B cell (primary cell): ENCODE data around the gene MSH2. TPM values are rescaled to one million over a fixed set of nuclear protein-coding genes. Genes with fewer than 3 reads are reported as not detected.

ENCODE experiments used
- ATAC-seq: fragments of 200-7000 bp; cut with Tn5 transposase; one replicate; pipeline ENCODE4 v1.10.0; 2021; ENCODE audit warnings: low read depth, mild to moderate bottlenecking, moderate number of reproducible peaks, moderate library complexity
- CTCF ChIA-PET: fragments of 350-600 bp; sonication (Branson Sonifier 250); formaldehyde crosslinking; loops from one replicate; lab custom pipeline; 2021; ENCODE audit warnings: antibody characterized with exemption, inconsistent platforms; lab: Charles Lee
- POLR2A ChIA-PET: fragments of 350-600 bp; sonication (Branson Sonifier 250); formaldehyde crosslinking; loops from one replicate; lab custom pipeline; 2021; ENCODE audit warnings: antibody characterized with exemption; lab: Charles Lee
- DNase-seq: peaks from one replicate; pipeline ENCODE4 v3.0.0; 2013
- H2AFZ ChIP-seq: 2 replicates; pipeline ENCODE4 v1.6.1; 2012; ENCODE audit warnings: mild to moderate bottlenecking, low read depth, low read length; ENCODE audit not compliant: insufficient read depth, poor library complexity, severe bottlenecking
- H3K27ac ChIP-seq, 2 donors: 1 replicate in 1 of 2; 2 replicates in 1 of 2; pipeline ENCODE4 v1.5.1; 2012 to 2013; ENCODE audit warnings: low read length in 2 of 2, mild to moderate bottlenecking in 2 of 2, moderate library complexity in 1 of 2
- H3K27me3 ChIP-seq, 4 experiments: fragments of 200-600 bp in 1 of 4; sonication (generic) in 1 of 4; replicated peaks in 1 of 4; 1 replicate in 2 of 4; 2 replicates in 2 of 4; pipeline versions ENCODE4 v1.6.1 to v1.7.0; 2013 to 2016; ENCODE audit warnings: low read length in 3 of 4, mild to moderate bottlenecking in 2 of 4, mixed read lengths in 1 of 4, moderate library complexity in 1 of 4; ENCODE audit not compliant: insufficient read depth in 4 of 4, control insufficient read depth in 3 of 4; ENCODE audit errors: control extremely low read depth in 1 of 4
- H3K36me3 ChIP-seq, 2 experiments: replicated peaks in 1 of 2; 1 replicate in 1 of 2; 2 replicates in 1 of 2; pipeline versions ENCODE4 v1.6.1 to v1.7.1; 2013; ENCODE audit warnings: low read length in 1 of 2; ENCODE audit not compliant: insufficient read depth in 2 of 2, control insufficient read depth in 1 of 2; ENCODE audit errors: control extremely low read depth in 1 of 2, extremely low read depth in 1 of 2
- H3K4me1 ChIP-seq, 2 donors: fragments of 200-600 bp in 1 of 2; sonication (generic) in 1 of 2; 1 replicate in 1 of 2; 2 replicates in 1 of 2; pipeline versions ENCODE4 v1.5.1 to v1.6.1; 2013 to 2017; ENCODE audit warnings: low read length in 2 of 2; ENCODE audit not compliant: control insufficient read depth in 2 of 2, insufficient read depth in 2 of 2
- H3K4me2 ChIP-seq: replicated peaks from 2 replicates; pipeline ENCODE3; 2012; ENCODE audit warnings: mild to moderate bottlenecking, low read depth, low read length; ENCODE audit not compliant: poor library complexity, severe bottlenecking
- H3K4me3 ChIP-seq, 5 experiments: fragments of 200-600 bp in 1 of 5; sonication (generic) in 1 of 5; 1 replicate in 3 of 5; 2 replicates in 2 of 5; pipeline versions ENCODE4 v1.5.1 to v1.7.0; 2011 to 2016; ENCODE audit warnings: low read length in 4 of 5, mild to moderate bottlenecking in 4 of 5, low read depth in 2 of 5, control low read depth in 1 of 5, moderate library complexity in 1 of 5; ENCODE audit not compliant: insufficient read depth in 1 of 5; ENCODE audit errors: control extremely low read depth in 1 of 5, extremely low read depth in 1 of 5
- H3K79me2 ChIP-seq: fragments of 200-600 bp; sonication (generic); one replicate; pipeline ENCODE4 v1.6.0; 2016; ENCODE audit warnings: low read length; ENCODE audit not compliant: control insufficient read depth, insufficient read depth
- H3K9ac ChIP-seq: fragments of 200-600 bp; sonication (generic); 2 replicates; pipeline ENCODE4 v1.6.1; 2017; ENCODE audit warnings: mild to moderate bottlenecking, low read length, moderate library complexity
- H3K9me3 ChIP-seq, 3 donors: one replicate each; pipeline versions ENCODE4 v1.6.1 to v1.7.1; 2013; ENCODE audit warnings: low read length in 2 of 3; ENCODE audit not compliant: control insufficient read depth in 2 of 3, insufficient read depth in 1 of 3; ENCODE audit errors: control extremely low read depth in 1 of 3
- H4K20me1 ChIP-seq: 2 replicates; pipeline ENCODE4 v1.6.0; 2012; ENCODE audit warnings: mild to moderate bottlenecking, low read length; ENCODE audit not compliant: insufficient read depth, control insufficient read depth, poor library complexity, severe bottlenecking
- H3K27ac Mint-ChIP-seq: one replicate; pipeline ENCODE4 v1.8.0; 2021; ENCODE audit warnings: mixed read lengths
- H3K27me3 Mint-ChIP-seq: one replicate; pipeline ENCODE4 v1.8.0; 2021; ENCODE audit warnings: mixed read lengths
- H3K4me1 Mint-ChIP-seq: one replicate; pipeline ENCODE4 v1.8.0; 2021; ENCODE audit warnings: mixed read lengths
- H3K4me3 Mint-ChIP-seq: one replicate; pipeline ENCODE4 v1.8.0; 2021; ENCODE audit warnings: mixed read lengths
- H3K9me3 Mint-ChIP-seq: one replicate; pipeline ENCODE4 v1.8.0; 2022; ENCODE audit warnings: mixed read lengths; ENCODE audit not compliant: insufficient read depth
- CTCF ChIP-seq: fragments of 200-600 bp; IDR thresholded peaks from one replicate; pipeline ENCODE4 v1.8.0; 2022; ENCODE audit warnings: antibody characterized with exemption, mild to moderate bottlenecking
- EZH2 ChIP-seq: IDR thresholded peaks from 2 replicates; pipeline ENCODE4 v1.6.1; 2012; ENCODE audit warnings: borderline replicate concordance, low read depth, mild to moderate bottlenecking, moderate library complexity, low read length; ENCODE audit not compliant: insufficient read depth, poor library complexity, severe bottlenecking
- WGBS: methylation state at CpG from one replicate; pipeline ENCODE4 v1.1.5; 2013; ENCODE audit warnings: missing lambda C conversion rate; ENCODE audit not compliant: insufficient coverage; 5-methylcytosine and 5-hydroxymethylcytosine counted together
- intact Hi-C: fragments of 100-400 bp; cut with micrococcal nuclease; formaldehyde crosslinking; loops from one replicate; pipeline ENCODE4 v1.10.0; 2022
- polyA plus RNA-seq: library from polyadenylated mRNA; depleted of rRNA; stranded (reverse); fragments of >200 nt; gene quantifications from 2 replicates; pipeline ENCODE4 v1.2.3, GENCODE V29; 2012
- total RNA-seq, 2 donors: library from RNA; stranded (reverse); fragments of 120-200 nt in 1 of 2; gene quantifications; 1 replicate in 1 of 2; 2 replicates in 1 of 2; pipeline versions ENCODE4 v1.2.3 to v1.2.4, GENCODE V29; 2013 to 2022

MSH2 gene
- total and polyA plus RNA-seq, 2 donors (not counting 1 experiment from before 2014, with no cell fraction given): 7.4 to 21.9 TPM

- 100% methylated on average over 3 of the region's 3 CpGs for WGBS
Measured at GRCh38 chr2:47499093-47499492, 96.1 kb downstream of the MSH2 start.

More at GRCh38 chr2:47499093-47499492, 96.1 kb downstream of the MSH2 start:
- Histone ChIP-seq H2AFZ (no peak overlapping the region), H3K9ac (no peak overlapping the region), H3K79me2 (no peaks in the 10 kb centered on the region), H4K20me1 (no peaks in the 10 kb centered on the region), H3K4me3 (no peak overlapping the region), H3K27me3 (peaks cover 0 to 8% (median 0%) of the 10 kb centered on the region in 4 experiments), H3K4me2 (no peak overlapping the region), H3K27ac (no peak overlapping the region), H3K9me3 (peaks cover 0 to 37% (median 16%) of the 10 kb centered on the region in 3 donors), H3K36me3 (no peaks in the 10 kb centered on the region), H3K4me1 (peaks cover 17 to 20% of the 10 kb centered on the region in 2 donors)
- H3K27me3 Mint-ChIP-seq: peaks cover 9% of the 10 kb centered on the region
- no peak for DNase-seq
- intact Hi-C loops: no loop called here
- POLR2A ChIA-PET: no interaction called here
- H3K4me3 Mint-ChIP-seq: no peak overlapping the region
- peaks cover 18% of the 10 kb centered on the region for H3K4me1 Mint-ChIP-seq
- no peak overlapping the region for H3K27ac Mint-ChIP-seq
- no peak for ATAC-seq
- CTCF ChIA-PET: interaction anchor here (1.2 kb wide), 1 partner anchor 61 kb away, joined by 4 read pairs; no protein-coding TSS in a partner anchor
- TF ChIP-seq EZH2 (no peak), CTCF (no peak)
- H3K9me3 Mint-ChIP-seq: peaks cover 10% of the 10 kb centered on the region
